Measurements from ENCODE around the gene MTOR. TPM values are rescaled to one million over a fixed set of nuclear protein-coding genes. Genes with fewer than 3 reads are reported as not detected.

Gene MTOR
- total RNA-seq, 1 donor from 2014 or later = 55.1 TPM

GRCh38 chr1:11151826-11152612 is 110.3 kb downstream of the MTOR start:
- TF ChIP-seq, protein P1, sequence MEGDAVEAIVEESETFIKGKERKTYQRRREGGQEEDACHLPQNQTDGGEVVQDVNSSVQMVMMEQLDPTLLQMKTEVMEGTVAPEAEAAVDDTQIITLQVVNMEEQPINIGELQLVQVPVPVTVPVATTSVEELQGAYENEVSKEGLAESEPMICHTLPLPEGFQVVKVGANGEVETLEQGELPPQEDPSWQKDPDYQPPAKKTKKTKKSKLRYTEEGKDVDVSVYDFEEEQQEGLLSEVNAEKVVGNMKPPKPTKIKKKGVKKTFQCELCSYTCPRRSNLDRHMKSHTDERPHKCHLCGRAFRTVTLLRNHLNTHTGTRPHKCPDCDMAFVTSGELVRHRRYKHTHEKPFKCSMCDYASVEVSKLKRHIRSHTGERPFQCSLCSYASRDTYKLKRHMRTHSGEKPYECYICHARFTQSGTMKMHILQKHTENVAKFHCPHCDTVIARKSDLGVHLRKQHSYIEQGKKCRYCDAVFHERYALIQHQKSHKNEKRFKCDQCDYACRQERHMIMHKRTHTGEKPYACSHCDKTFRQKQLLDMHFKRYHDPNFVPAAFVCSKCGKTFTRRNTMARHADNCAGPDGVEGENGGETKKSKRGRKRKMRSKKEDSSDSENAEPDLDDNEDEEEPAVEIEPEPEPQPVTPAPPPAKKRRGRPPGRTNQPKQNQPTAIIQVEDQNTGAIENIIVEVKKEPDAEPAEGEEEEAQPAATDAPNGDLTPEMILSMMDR (IDR thresholded peaks at IDR 0.05) = no peak
- Mint-ChIP-seq H3K9me3 (no peaks in the 10 kb centered on the region), H3K4me3 (no peak overlapping the region), H3K27me3 (no peaks in the 10 kb centered on the region), H3K36me3 (ENCODE audit: low read depth) (peaks cover 86% of the 10 kb centered on the region), H3K27ac (no peak overlapping the region), H3K4me1 (peaks cover 7% of the 10 kb centered on the region)
- ChIA-PET POLR2A (interaction anchor here (0.5 kb wide), 1 partner anchor 136 kb away, joined by 8 read pairs; no protein-coding TSS in a partner anchor), CTCF (no interaction called here)
- intact Hi-C loops (cut with micrococcal nuclease) = no loop called here
- DNase-seq (no peak), ATAC-seq (ENCODE audit: low read depth) (no peak)

- H3K36me3 Mint-ChIP-seq (ENCODE audit: low read depth) = peaks cover 87% of the 10 kb centered on the region
- H3K27ac Mint-ChIP-seq = no peak overlapping the region
- no peaks in the 10 kb centered on the region for H3K27me3 Mint-ChIP-seq
- no peak for ATAC-seq (ENCODE audit: low read depth)
- H3K9me3 Mint-ChIP-seq = no peaks in the 10 kb centered on the region
- ChIA-PET CTCF (no interaction called here), POLR2A (interaction anchor here (0.5 kb wide), 1 partner anchor 135 kb away, joined by 8 read pairs; no protein-coding TSS in a partner anchor)
- no peaks in the 10 kb centered on the region for H3K4me1 Mint-ChIP-seq
- no peak for DNase-seq
- intact Hi-C loops (cut with micrococcal nuclease) = no loop called here
- TF ChIP-seq, protein P1 (IDR thresholded peaks at IDR 0.05) = no peak
- no peak overlapping the region for H3K4me3 Mint-ChIP-seq
Observed at GRCh38 chr1:11151114-11151513, 111.2 kb downstream of the MTOR start.

- H3K9me3 Mint-ChIP-seq = no peaks in the 10 kb centered on the region
- ATAC-seq (ENCODE audit: low read depth) (no peak), DNase-seq (no peak)
- intact Hi-C loops (cut with micrococcal nuclease) = no loop called here
- no peaks in the 10 kb centered on the region for H3K27me3 Mint-ChIP-seq
- H3K4me1 Mint-ChIP-seq = no peaks in the 10 kb centered on the region
- CTCF ChIA-PET = no interaction called here
- POLR2A ChIA-PET = no interaction called here
- H3K4me3 Mint-ChIP-seq = no peak overlapping the region
- peaks cover 86% of the 10 kb centered on the region for H3K36me3 Mint-ChIP-seq (ENCODE audit: low read depth)
- no peak overlapping the region for H3K27ac Mint-ChIP-seq
- TF ChIP-seq, protein P1 (IDR thresholded peaks at IDR 0.05) = no peak
Observed at GRCh38 chr1:11150326-11150725, 112.0 kb downstream of the MTOR start.

DNA sequence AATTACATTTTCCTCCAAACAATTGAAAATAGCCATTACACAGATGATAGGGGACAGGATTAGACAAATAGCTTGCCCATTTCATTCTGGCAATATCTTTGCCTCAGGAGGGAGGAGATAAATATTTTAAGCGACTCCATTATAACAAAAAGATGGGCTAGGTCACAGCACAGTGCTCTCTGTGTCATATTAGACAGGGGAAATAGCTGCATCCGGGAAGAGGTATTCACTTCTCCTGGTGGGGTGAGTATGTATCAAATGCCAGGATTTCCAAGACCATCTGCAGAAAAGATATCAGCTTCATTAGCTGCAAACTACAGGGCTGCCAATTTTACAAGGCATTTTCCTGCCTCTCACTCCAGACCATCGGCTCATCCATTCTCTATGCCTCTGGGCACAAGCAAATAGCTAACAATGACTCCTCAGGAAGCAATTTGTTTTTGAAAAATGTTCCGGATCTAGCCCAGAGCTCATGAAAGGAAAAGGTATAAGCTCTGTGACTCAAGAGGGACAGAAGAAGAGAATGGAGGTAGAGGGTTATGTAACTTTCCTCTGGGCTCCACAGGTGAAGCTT is 115.1 kb downstream of the MTOR start:
- no peak for ATAC-seq (ENCODE audit: low read depth)
- Mint-ChIP-seq H3K27me3 (no peaks in the 10 kb centered on the region), H3K4me1 (no peaks in the 10 kb centered on the region), H3K4me3 (no peak overlapping the region), H3K36me3 (ENCODE audit: low read depth) (peaks cover 94% of the 10 kb centered on the region), H3K27ac (no peak overlapping the region), H3K9me3 (no peaks in the 10 kb centered on the region)
- CTCF ChIA-PET = no interaction called here
- intact Hi-C loops (cut with micrococcal nuclease) = no loop called here
- POLR2A ChIA-PET = no interaction called here
- TF ChIP-seq, protein P1 (IDR thresholded peaks at IDR 0.05) = no peak
- no peak for DNase-seq

GRCh38 chr1:11145741-11146140 is 116.6 kb downstream of the MTOR start:
- ATAC-seq (ENCODE audit: low read depth) (no peak), DNase-seq (no peak)
- Mint-ChIP-seq H3K27me3 (no peaks in the 10 kb centered on the region), H3K4me1 (no peaks in the 10 kb centered on the region), H3K9me3 (no peaks in the 10 kb centered on the region), H3K27ac (no peak overlapping the region), H3K36me3 (ENCODE audit: low read depth) (peaks cover 85% of the 10 kb centered on the region), H3K4me3 (no peak overlapping the region)
- ChIA-PET CTCF (no interaction called here), POLR2A (no interaction called here)
- intact Hi-C loops (cut with micrococcal nuclease) = no loop called here
- TF ChIP-seq, protein P1 (IDR thresholded peaks at IDR 0.05) = no peak

Data from activated B cell treated with CpG ODN at 0.5 μM for 24 hours (primary cell).